Ishikawa (cell line): Measurements from ENCODE around the gene RBPJL.

Source experiments
- CEBPB ChIP-seq: IDR thresholded peaks from 2 replicates; pipeline ENCODE4 v1.6.1; 2012
- CREB1 ChIP-seq: IDR thresholded peaks from 2 replicates; pipeline ENCODE4 v1.6.1; 2012; ENCODE audit warnings: low read depth
- EP300 ChIP-seq: IDR thresholded peaks from 2 replicates; pipeline ENCODE4 v1.6.1; 2012; ENCODE audit warnings: borderline replicate concordance
- REST ChIP-seq: IDR thresholded peaks from 2 replicates; pipeline ENCODE4 v1.6.1; 2012; ENCODE audit warnings: low read depth, mild to moderate bottlenecking
- TCF12 ChIP-seq: IDR thresholded peaks from 2 replicates; pipeline ENCODE4 v1.6.1; 2012; ENCODE audit warnings: low read depth
- ZBTB7A ChIP-seq: IDR thresholded peaks from 2 replicates; pipeline ENCODE4 v1.6.1; 2012; ENCODE audit warnings: low read depth
- TF ChIP-seq, protein P1 (sequence below): IDR thresholded peaks from 2 replicates; pipeline ENCODE4 v1.6.1; 2012

GRCh38 chr20:45340236-45340847, 33.7 kb downstream of the RBPJL start:
- no peak for TF ChIP-seq CEBPB
- no peak for TF ChIP-seq EP300
- TF ChIP-seq, protein P1, sequence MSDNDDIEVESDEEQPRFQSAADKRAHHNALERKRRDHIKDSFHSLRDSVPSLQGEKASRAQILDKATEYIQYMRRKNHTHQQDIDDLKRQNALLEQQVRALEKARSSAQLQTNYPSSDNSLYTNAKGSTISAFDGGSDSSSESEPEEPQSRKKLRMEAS: no peak
- no peak for TF ChIP-seq CREB1
- TF ChIP-seq TCF12: no peak
- 0 out of 2 replicates have a peak, but pooled peaks have one; percentile 60 for TF ChIP-seq ZBTB7A
- TF ChIP-seq REST: no peak
